H1 (cell line): ENCODE results near the gene GOLGB1. TPM values are rescaled to one million over a fixed set of nuclear protein-coding genes. Genes with fewer than 3 reads are reported as not detected.

Experiments used
- ASH2L ChIP-seq: fragments of 200-600, 300-600 bp; sonication (generic); IDR thresholded peaks from one replicate; pipeline ENCODE4 v1.7.1; 2017; ENCODE audit warnings: low read length
- BCL11A ChIP-seq, 2 experiments: IDR thresholded peaks; one replicate each; pipeline ENCODE4 v1.6.1; 2011; ENCODE audit warnings: low read depth in 2 of 2, low read length in 2 of 2, mild to moderate bottlenecking in 2 of 2
- BRCA1 ChIP-seq: IDR thresholded peaks from 2 replicates; pipeline ENCODE4 v1.6.1; 2012; ENCODE audit warnings: low read depth, low read length, improper control_type of control experiment
- CBX5 ChIP-seq: fragments of 300-800, 300-1000 bp; sonication (generic); IDR thresholded peaks from 2 replicates; pipeline ENCODE4 v1.7.1; 2016; ENCODE audit warnings: antibody characterized with exemption, low read length, low read depth
- CBX8 ChIP-seq: fragments of 300-800, 300-1000 bp; sonication (generic); IDR thresholded peaks from 2 replicates; pipeline ENCODE4 v1.7.1; 2016; ENCODE audit warnings: low read depth, low read length, borderline replicate concordance
- CHD7 ChIP-seq: fragments of 300-600 bp; sonication (generic); IDR thresholded peaks from 2 replicates; pipeline ENCODE4 v1.7.1; 2012; ENCODE audit warnings: low read length, moderate library complexity, mild to moderate bottlenecking, inconsistent platforms; ENCODE audit not compliant: insufficient replicate concordance
- EZH2 ChIP-seq: fragments of 200-600 bp; sonication (generic); IDR thresholded peaks from 2 replicates; pipeline ENCODE4 v1.7.1; 2012; ENCODE audit warnings: low read depth, mild to moderate bottlenecking, moderate library complexity, low read length, inconsistent platforms; ENCODE audit not compliant: severe bottlenecking
- KDM1A ChIP-seq: fragments of 200-600, 300-600 bp; sonication (generic); IDR thresholded peaks from 2 replicates; pipeline ENCODE4 v1.7.1; 2016; ENCODE audit warnings: mild to moderate bottlenecking, low read length, borderline replicate concordance
- MAFK ChIP-seq: IDR thresholded peaks from 2 replicates; pipeline ENCODE4 v1.6.1; 2012; ENCODE audit warnings: low read depth, mild to moderate bottlenecking, improper control_type of control experiment, low read length
- POU5F1 ChIP-seq: IDR thresholded peaks from 2 replicates; pipeline ENCODE4 v1.6.1; 2011; ENCODE audit warnings: low read depth, mild to moderate bottlenecking, low read length, moderate library complexity
- RXRA ChIP-seq: IDR thresholded peaks from 2 replicates; pipeline ENCODE4 v1.6.1; 2011; ENCODE audit warnings: low read depth, mild to moderate bottlenecking, low read length, moderate library complexity; ENCODE audit not compliant: insufficient read depth
- polyA plus RNA-seq, 7 experiments: library from polyadenylated mRNA; depleted of rRNA in 3 of 7; stranded (reverse) in 5 of 7; unstranded in 2 of 7; fragments of >200 nt in 5 of 7; fragments of 200-250 nt in 2 of 7; gene quantifications; 1 replicate in 5 of 7; 2 replicates in 1 of 7; 4 replicates in 1 of 7; pipeline versions ENCODE4 v1.2.1 to v1.2.3, GENCODE V29; 2011 to 2013; ENCODE audit warnings: missing spikeins in 2 of 7, mixed read lengths in 2 of 7
- total RNA-seq: library from RNA; stranded (reverse); fragmentation: NEBNext Ultra II Directional; extraction: Animal tissue kit (Norgen Biotek cat#: 25700); gene quantifications from 2 replicates; pipeline ENCODE4 v1.2.1, GENCODE V29; 2021

GOLGB1 gene
- total and polyA plus RNA-seq, 2 of the 8 experiments (the other 6 are each of a cell fraction or from before 2014, with no cell fraction given) = 5.9 to 28.5 TPM

DNA sequence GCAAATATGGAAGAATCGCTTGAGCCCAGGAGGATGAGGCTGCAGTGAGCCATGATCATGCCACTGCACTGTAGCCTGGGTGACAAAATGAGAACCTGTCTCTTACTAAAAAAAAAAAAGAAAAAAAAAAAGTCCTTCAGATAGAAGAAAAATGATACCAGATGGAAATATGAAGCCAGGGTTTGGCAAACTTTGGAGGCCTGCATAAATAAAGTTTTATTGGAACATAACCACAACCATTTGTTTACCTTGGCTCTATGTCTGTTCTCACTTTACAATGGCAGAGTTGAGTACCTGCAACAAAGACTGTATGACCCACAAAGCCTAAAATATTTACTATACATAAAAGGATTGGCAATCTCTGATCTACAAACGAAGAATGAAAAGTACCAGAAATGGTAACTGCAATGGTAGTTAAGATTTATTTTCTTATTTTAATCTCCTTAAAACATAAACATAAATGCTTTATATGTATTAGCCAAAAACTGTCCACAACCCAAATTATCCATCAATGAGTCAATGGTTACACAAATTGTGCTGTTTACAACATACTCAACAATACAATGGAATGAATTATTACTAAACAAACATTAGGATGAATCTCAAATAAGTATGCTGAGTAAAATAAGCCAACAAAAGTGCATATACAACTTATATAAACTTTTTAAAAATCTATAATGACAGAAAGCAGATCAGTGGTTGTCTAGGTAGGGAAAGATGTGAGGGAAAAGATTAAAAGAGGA, 41.8 kb downstream of the GOLGB1 start (continued):
- TF ChIP-seq CHD7 = no peak
- no peak for TF ChIP-seq CBX8
- TF ChIP-seq KDM1A = no peak
- TF ChIP-seq CBX5 = no peak
- no peak for TF ChIP-seq ASH2L
- no peak for TF ChIP-seq MAFK
- no peak for TF ChIP-seq BRCA1
- TF ChIP-seq RXRA = no peak
- TF ChIP-seq BCL11A (IDR thresholded peaks at IDR 0.05; ENCODE audit: low read depth in 2 of 2, low read length in 2 of 2) = no peak
- no peak for TF ChIP-seq EZH2
- no peak for TF ChIP-seq POU5F1
- TF ChIP-seq, all 59 proteins: peak for 0
